BLaER1 treated with 17β-estradiol and CSF1 and Interleukin-3, amounts not matched to agents 10 nM and 100 nM (cell line): ENCODE results near the gene DRAXIN.

Experiments used
- H3K27ac ChIP-seq, 11 experiments: shearing (Covaris generic); formaldehyde crosslinking; 2 replicates each; pipeline ENCODE4 v1.8.1; 2022
- H3K27me3 ChIP-seq, 11 experiments: shearing (Covaris generic); formaldehyde crosslinking; 2 replicates each; pipeline ENCODE4 v1.8.1; 2022
- H3K36me3 ChIP-seq, 11 experiments: shearing (Covaris generic); formaldehyde crosslinking; 2 replicates each; pipeline ENCODE4 v1.8.1; 2022
- H3K4me1 ChIP-seq, 10 experiments: shearing (Covaris generic); formaldehyde crosslinking; 2 replicates each; pipeline ENCODE4 v1.8.1; 2022
- H3K4me2 ChIP-seq, 11 experiments: shearing (Covaris generic); formaldehyde crosslinking; 2 replicates each; pipeline ENCODE4 v1.8.1; 2022
- H3K4me3 ChIP-seq, 10 experiments: shearing (Covaris generic); formaldehyde crosslinking; 2 replicates each; pipeline ENCODE4 v1.8.1; 2022
- H3K9ac ChIP-seq, 11 experiments: shearing (Covaris generic); formaldehyde crosslinking; 2 replicates each; pipeline ENCODE4 v1.8.1; 2022
- H3K9me3 ChIP-seq, 11 experiments: shearing (Covaris generic); formaldehyde crosslinking; replicated peaks in 1 of 11; 2 replicates each; pipeline ENCODE4 v1.8.1; 2022
- H4K20me1 ChIP-seq, 11 experiments: shearing (Covaris generic); formaldehyde crosslinking; 2 replicates each; pipeline ENCODE4 v1.8.1; 2022
- Cebpa-rat ChIP-seq, 11 experiments: shearing (Covaris generic); IDR thresholded peaks; 2 replicates each; pipeline ENCODE4 v1.8.1; 2022

The DRAXIN gene

GRCh38 chr1:11741482-11741881 lies 50.0 kb downstream of the DRAXIN start:
- H3K4me2 ChIP-seq = peak overlapping the region; percentile 85 to 99 (median 96)
- H3K9ac ChIP-seq = peak overlapping the region in 9 of 11 experiments; percentile 46 to 98 (median 65); a peak in 18 of 22 replicates
- H4K20me1 ChIP-seq = peaks cover 0 to 64% (median 0%) of the 10 kb centered on the region in 11 experiments; a peak in 6 of 22 replicates
- H3K9me3 ChIP-seq = no peaks in the 10 kb centered on the region
- no peaks in the 10 kb centered on the region for H3K27me3 ChIP-seq
- H3K36me3 ChIP-seq = peaks cover 0 to 33% (median 13%) of the 10 kb centered on the region in 11 experiments; a peak in 16 of 22 replicates
- H3K4me1 ChIP-seq = peaks cover 60 to 88% (median 79%) of the 10 kb centered on the region in 10 experiments
- H3K27ac ChIP-seq = peak overlapping the region in 10 of 11 experiments; percentile 3 to 100 (median 97); a peak in 20 of 22 replicates
- H3K4me3 ChIP-seq = peak overlapping the region in 7 of 10 experiments; percentile 30 to 61 (median 40); a peak in 14 of 20 replicates
- TF ChIP-seq Cebpa-rat (IDR thresholded peaks at IDR 0.05) = no peak

DNA sequence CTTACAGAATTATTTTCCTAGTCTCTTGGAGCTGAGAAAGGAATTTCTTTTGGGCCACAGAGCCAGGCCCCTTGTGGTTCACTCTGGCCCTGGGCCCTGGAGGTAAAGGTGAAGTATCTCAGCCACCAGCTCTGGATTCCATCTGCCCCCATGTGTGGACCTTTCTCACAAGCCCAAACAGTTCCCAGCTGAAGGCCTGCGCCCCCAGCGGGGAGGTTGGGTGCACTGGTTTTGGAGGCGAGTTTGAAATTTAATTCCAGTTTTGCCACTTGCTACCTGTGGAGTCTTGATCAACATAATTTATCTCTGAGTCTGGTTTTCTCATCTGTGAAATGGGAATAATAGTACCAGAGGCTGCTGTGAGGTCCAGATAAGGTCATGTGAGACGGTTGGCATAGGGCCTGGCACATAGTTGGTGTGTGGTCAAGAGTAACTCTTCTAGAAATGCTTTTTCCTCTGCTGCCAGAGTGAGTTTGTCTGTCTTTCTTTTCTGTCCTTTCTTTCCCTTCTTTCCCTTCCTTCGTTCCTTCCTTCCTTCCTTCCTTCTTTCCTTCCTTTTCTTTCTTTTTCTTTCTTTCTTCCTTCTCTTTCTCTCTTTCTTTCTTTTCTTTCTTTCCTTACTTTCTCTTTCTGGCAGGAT lies 50.5 kb downstream of the DRAXIN start:
- Histone ChIP-seq H3K27ac (peak overlapping the region in 8 of 11 experiments; percentile 90 to 100 (median 97); a peak in 12 of 22 replicates), H3K9ac (peak overlapping the region in 6 of 11 experiments; percentile 29 to 98 (median 82); a peak in 6 of 22 replicates), H3K9me3 (no peaks in the 10 kb centered on the region), H3K36me3 (peaks cover 0 to 38% (median 19%) of the 10 kb centered on the region in 11 experiments; a peak in 17 of 22 replicates), H3K4me3 (no peak overlapping the region), H3K27me3 (no peaks in the 10 kb centered on the region), H3K4me1 (peaks cover 57 to 90% (median 81%) of the 10 kb centered on the region in 10 experiments), H3K4me2 (peak overlapping the region; percentile 85 to 99 (median 96); a peak in 21 of 22 replicates), H4K20me1 (peaks cover 0 to 64% (median 0%) of the 10 kb centered on the region in 11 experiments; a peak in 6 of 22 replicates)
- no peak for TF ChIP-seq Cebpa-rat (IDR thresholded peaks at IDR 0.05)

- no peak overlapping the region for H3K4me2 ChIP-seq
- H3K9ac ChIP-seq = no peak overlapping the region
- H3K4me1 ChIP-seq = peaks cover 52 to 89% (median 80%) of the 10 kb centered on the region in 10 experiments
- peak overlapping the region in 1 of 11 experiments; percentile 9; a peak in 1 of 22 replicates for H3K27ac ChIP-seq
- no peak for TF ChIP-seq Cebpa-rat (IDR thresholded peaks at IDR 0.05)
- no peak overlapping the region for H3K4me3 ChIP-seq
- H3K36me3 ChIP-seq = peaks cover 0 to 60% (median 37%) of the 10 kb centered on the region in 11 experiments; a peak in 20 of 22 replicates
- no peaks in the 10 kb centered on the region for H3K9me3 ChIP-seq
- H3K27me3 ChIP-seq = no peaks in the 10 kb centered on the region
- peaks cover 0 to 66% (median 0%) of the 10 kb centered on the region in 11 experiments; a peak in 6 of 22 replicates for H4K20me1 ChIP-seq
These were observed 52.8 kb downstream of the DRAXIN start for GRCh38 chr1:11744287-11744686.

- peaks cover 0 to 51% (median 0%) of the 10 kb centered on the region in 11 experiments; a peak in 7 of 22 replicates for H4K20me1 ChIP-seq
- H3K9me3 ChIP-seq = no peaks in the 10 kb centered on the region
- peak overlapping the region in 2 of 11 experiments; percentile 19 to 64; a peak in 2 of 22 replicates for H3K27ac ChIP-seq
- peaks cover 34 to 71% (median 62%) of the 10 kb centered on the region in 10 experiments for H3K4me1 ChIP-seq
- H3K9ac ChIP-seq = peak overlapping the region in 2 of 11 experiments; percentile 12 to 62; a peak in 3 of 22 replicates
- peak overlapping the region in 10 of 11 experiments; percentile 1 to 78 (median 54); a peak in 19 of 22 replicates for H3K4me2 ChIP-seq
- TF ChIP-seq Cebpa-rat (IDR thresholded peaks at IDR 0.05) = no peak
- no peaks in the 10 kb centered on the region for H3K27me3 ChIP-seq
- no peak overlapping the region for H3K4me3 ChIP-seq
- peaks cover 0 to 78% (median 55%) of the 10 kb centered on the region in 11 experiments; a peak in 20 of 22 replicates for H3K36me3 ChIP-seq
These were observed 54.6 kb downstream of the DRAXIN start for GRCh38 chr1:11746092-11746491.

GRCh38 chr1:11746795-11747487 lies 55.4 kb downstream of the DRAXIN start:
- Histone ChIP-seq H3K36me3 (peaks cover 0 to 82% (median 59%) of the 10 kb centered on the region in 11 experiments; a peak in 20 of 22 replicates), H3K9me3 (no peaks in the 10 kb centered on the region), H3K27ac (peak overlapping the region in 7 of 11 experiments; percentile 8 to 71 (median 64); a peak in 8 of 22 replicates), H3K4me1 (peaks cover 28 to 66% (median 56%) of the 10 kb centered on the region in 10 experiments), H3K4me3 (no peak overlapping the region), H3K4me2 (peak overlapping the region in 10 of 11 experiments; percentile 1 to 78 (median 46); a peak in 15 of 22 replicates), H4K20me1 (peaks cover 0 to 42% (median 0%) of the 10 kb centered on the region in 11 experiments; a peak in 7 of 22 replicates), H3K9ac (peak overlapping the region in 3 of 11 experiments; percentile 23 to 65 (median 36); a peak in 5 of 22 replicates), H3K27me3 (no peaks in the 10 kb centered on the region)
- no peak for TF ChIP-seq Cebpa-rat (IDR thresholded peaks at IDR 0.05)

GRCh38 chr1:11748294-11749202 lies 57.0 kb downstream of the DRAXIN start:
- Histone ChIP-seq H3K4me2 (peak overlapping the region; percentile 14 to 78 (median 49); a peak in 21 of 22 replicates), H3K9ac (peak overlapping the region in 10 of 11 experiments; percentile 11 to 65 (median 40); a peak in 13 of 22 replicates), H3K27me3 (no peaks in the 10 kb centered on the region), H4K20me1 (peaks cover 0 to 30% (median 0%) of the 10 kb centered on the region in 11 experiments; a peak in 5 of 22 replicates), H3K9me3 (no peaks in the 10 kb centered on the region), H3K4me1 (peaks cover 34 to 69% (median 58%) of the 10 kb centered on the region in 10 experiments), H3K4me3 (no peak overlapping the region), H3K36me3 (peaks cover 0 to 79% (median 59%) of the 10 kb centered on the region in 11 experiments; a peak in 20 of 22 replicates), H3K27ac (peak overlapping the region in 8 of 11 experiments; percentile 32 to 71 (median 62); a peak in 16 of 22 replicates)
- TF ChIP-seq Cebpa-rat (IDR thresholded peaks at IDR 0.05) = no peak

GRCh38 chr1:11749203-11749689 lies 57.7 kb downstream of the DRAXIN start:
- Histone ChIP-seq H3K4me2 (peak overlapping the region in 10 of 11 experiments; percentile 10 to 78 (median 52); a peak in 20 of 22 replicates), H3K4me3 (no peak overlapping the region), H3K9ac (peak overlapping the region in 10 of 11 experiments; percentile 7 to 65 (median 40); a peak in 11 of 22 replicates), H3K9me3 (no peaks in the 10 kb centered on the region), H3K27me3 (no peaks in the 10 kb centered on the region), H3K36me3 (peaks cover 0 to 73% (median 59%) of the 10 kb centered on the region in 11 experiments; a peak in 20 of 22 replicates), H4K20me1 (peaks cover 0 to 23% (median 0%) of the 10 kb centered on the region in 11 experiments; a peak in 5 of 22 replicates), H3K27ac (peak overlapping the region in 8 of 11 experiments; percentile 32 to 71 (median 62); a peak in 16 of 22 replicates), H3K4me1 (peaks cover 34 to 69% (median 59%) of the 10 kb centered on the region in 10 experiments)
- no peak for TF ChIP-seq Cebpa-rat (IDR thresholded peaks at IDR 0.05)
